ENCODE data around the gene SLC25A30. TPM values are rescaled to one million over a fixed set of nuclear protein-coding genes. Genes with fewer than 3 reads are reported as not detected.

Gene SLC25A30
- total RNA-seq, 4 donors from 2014 or later: 2.4 to 15.6 (median 6.5) TPM

DNA sequence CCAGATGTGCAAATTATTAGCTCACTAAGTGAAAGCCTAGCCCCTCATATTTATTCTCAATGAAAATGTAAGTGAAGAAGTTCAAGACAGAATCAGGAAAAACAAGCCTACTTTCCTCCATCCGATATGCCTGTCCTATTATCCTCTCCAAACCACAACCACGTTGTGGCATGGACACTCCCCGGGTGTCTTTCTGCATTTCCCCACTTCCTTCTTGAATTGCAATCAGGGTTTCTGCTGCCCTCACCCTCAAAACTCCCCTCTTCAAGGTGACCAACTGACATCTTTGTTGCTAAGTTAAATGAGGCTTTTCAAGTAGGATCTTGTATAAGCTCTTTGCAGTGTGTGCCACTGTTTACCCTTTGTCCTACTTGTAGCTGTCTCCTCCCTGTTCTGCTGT is 11.8 kb downstream of the SLC25A30 start:
- TF ChIP-seq POLR2A (IDR thresholded peaks at IDR 0.05) (no peak), EP300 (IDR thresholded peaks at IDR 0.05; ENCODE audit: low read depth) (no peak)
- intact Hi-C loops (cut with DNase I; ENCODE audit: low total_unique reads): no loop called here

DNA sequence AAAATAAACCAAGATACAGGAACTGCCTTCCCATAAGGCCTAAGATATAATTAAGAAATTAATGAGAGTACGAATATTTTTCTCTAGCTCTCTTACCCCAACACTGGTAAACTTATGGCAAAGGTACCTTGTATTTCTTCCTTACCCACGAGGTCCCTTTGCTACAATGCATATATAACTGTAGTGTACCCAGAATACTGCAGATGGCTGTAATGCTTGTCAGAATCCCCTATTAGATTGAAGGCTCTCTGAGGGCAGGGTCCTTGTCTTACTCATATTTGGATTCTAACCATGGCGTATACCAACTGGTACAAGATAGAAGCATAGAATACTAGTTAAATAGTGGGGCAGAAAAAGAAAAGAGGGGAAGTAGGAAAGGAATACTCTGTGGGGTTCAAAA is 15.1 kb downstream of the SLC25A30 start:
- WGBS, 2 donors (ENCODE audit: low coverage in 1 of 2): 91 to 92% methylated on average over 3 of the region's 3 CpGs
- in situ Hi-C loops (cut with MboI; ENCODE audit: low pct_ligation_motif_present in 1 of 4, low pct_unique_long_range_greater_than_20kb in 1 of 4, low sequenced_read_pairs in 3 of 4): no loop called here

More for the DNA sequence above, 11.8 kb downstream of the SLC25A30 start:
- Histone ChIP-seq H3K4me1 (no peaks in the 10 kb centered on the region), H3K36me3 (peaks cover 0 to 52% (median 23%) of the 10 kb centered on the region in 4 donors), H3K4me3 (no peak overlapping the region), H3K27ac (no peak overlapping the region), H3K9me3 (no peaks in the 10 kb centered on the region), H3K27me3 (no peaks in the 10 kb centered on the region)
- 66% methylated on average over 3 of the region's 3 CpGs; no CpG with 5 or more reads in 1 of the 2 donors for WGBS, 2 donors (ENCODE audit: low coverage in 1 of 2)
- in situ Hi-C loops (cut with MboI; ENCODE audit: low pct_ligation_motif_present in 1 of 4, low pct_unique_long_range_greater_than_20kb in 1 of 4, low sequenced_read_pairs in 3 of 4): no loop called here
- no peak for DNase-seq

DNA sequence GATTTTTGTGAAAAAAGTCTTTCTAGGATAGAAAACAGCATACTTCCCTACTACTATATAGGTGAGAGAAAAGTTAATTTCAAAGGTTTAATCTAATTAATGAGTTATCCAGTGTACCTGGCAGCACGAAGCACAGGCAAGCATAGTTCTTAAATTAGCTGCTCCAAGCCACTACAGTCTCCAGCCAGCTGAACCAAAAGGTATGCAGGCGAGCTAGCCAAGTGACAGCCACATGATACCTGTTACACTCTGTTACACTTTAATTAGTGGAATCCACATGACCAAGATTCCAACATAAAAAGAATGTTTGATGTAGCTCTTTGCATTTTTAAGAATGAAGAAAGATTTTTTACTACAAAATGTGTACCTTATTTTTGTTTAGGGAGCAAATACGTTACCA is 15.5 kb downstream of the SLC25A30 start:
- TF ChIP-seq, protein P1, sequence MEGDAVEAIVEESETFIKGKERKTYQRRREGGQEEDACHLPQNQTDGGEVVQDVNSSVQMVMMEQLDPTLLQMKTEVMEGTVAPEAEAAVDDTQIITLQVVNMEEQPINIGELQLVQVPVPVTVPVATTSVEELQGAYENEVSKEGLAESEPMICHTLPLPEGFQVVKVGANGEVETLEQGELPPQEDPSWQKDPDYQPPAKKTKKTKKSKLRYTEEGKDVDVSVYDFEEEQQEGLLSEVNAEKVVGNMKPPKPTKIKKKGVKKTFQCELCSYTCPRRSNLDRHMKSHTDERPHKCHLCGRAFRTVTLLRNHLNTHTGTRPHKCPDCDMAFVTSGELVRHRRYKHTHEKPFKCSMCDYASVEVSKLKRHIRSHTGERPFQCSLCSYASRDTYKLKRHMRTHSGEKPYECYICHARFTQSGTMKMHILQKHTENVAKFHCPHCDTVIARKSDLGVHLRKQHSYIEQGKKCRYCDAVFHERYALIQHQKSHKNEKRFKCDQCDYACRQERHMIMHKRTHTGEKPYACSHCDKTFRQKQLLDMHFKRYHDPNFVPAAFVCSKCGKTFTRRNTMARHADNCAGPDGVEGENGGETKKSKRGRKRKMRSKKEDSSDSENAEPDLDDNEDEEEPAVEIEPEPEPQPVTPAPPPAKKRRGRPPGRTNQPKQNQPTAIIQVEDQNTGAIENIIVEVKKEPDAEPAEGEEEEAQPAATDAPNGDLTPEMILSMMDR (IDR thresholded peaks at IDR 0.05): no peak
- TF ChIP-seq EP300 (IDR thresholded peaks at IDR 0.05; ENCODE audit: low read depth) (no peak), POLR2AphosphoS5 (IDR thresholded peaks at IDR 0.05) (no peak), POLR2A (IDR thresholded peaks at IDR 0.05) (no peak)
- Histone ChIP-seq H3K27me3 (no peaks in the 10 kb centered on the region), H3K27ac (no peak overlapping the region), H3K4me3 (no peak overlapping the region), H3K36me3 (peaks cover 0 to 48% (median 23%) of the 10 kb centered on the region in 4 donors), H3K9me3 (no peaks in the 10 kb centered on the region), H3K4me1 (no peaks in the 10 kb centered on the region)
- no peak for DNase-seq
- in situ Hi-C loops (cut with MboI; ENCODE audit: low pct_ligation_motif_present in 1 of 4, low pct_unique_long_range_greater_than_20kb in 1 of 4, low sequenced_read_pairs in 3 of 4) (no loop called here), intact Hi-C loops (cut with DNase I; ENCODE audit: low total_unique reads) (no loop called here)
- WGBS, 2 donors (ENCODE audit: low coverage in 1 of 2): 94 to 100% methylated on average over 3 of the region's 3 CpGs

More for the DNA sequence above, 15.1 kb downstream of the SLC25A30 start:
- Histone ChIP-seq H3K9me3 (no peaks in the 10 kb centered on the region), H3K36me3 (peaks cover 0 to 49% (median 23%) of the 10 kb centered on the region in 4 donors), H3K4me1 (no peaks in the 10 kb centered on the region), H3K27me3 (no peaks in the 10 kb centered on the region), H3K27ac (no peak overlapping the region), H3K4me3 (no peak overlapping the region)
- no peak for TF ChIP-seq POLR2AphosphoS5 (IDR thresholded peaks at IDR 0.05)
- no peak for TF ChIP-seq POLR2A (IDR thresholded peaks at IDR 0.05)
- TF ChIP-seq, protein P1 (IDR thresholded peaks at IDR 0.05): no peak
- TF ChIP-seq EP300 (IDR thresholded peaks at IDR 0.05; ENCODE audit: low read depth): no peak
- no peak for DNase-seq
- intact Hi-C loops (cut with DNase I; ENCODE audit: low total_unique reads): no loop called here

DNA sequence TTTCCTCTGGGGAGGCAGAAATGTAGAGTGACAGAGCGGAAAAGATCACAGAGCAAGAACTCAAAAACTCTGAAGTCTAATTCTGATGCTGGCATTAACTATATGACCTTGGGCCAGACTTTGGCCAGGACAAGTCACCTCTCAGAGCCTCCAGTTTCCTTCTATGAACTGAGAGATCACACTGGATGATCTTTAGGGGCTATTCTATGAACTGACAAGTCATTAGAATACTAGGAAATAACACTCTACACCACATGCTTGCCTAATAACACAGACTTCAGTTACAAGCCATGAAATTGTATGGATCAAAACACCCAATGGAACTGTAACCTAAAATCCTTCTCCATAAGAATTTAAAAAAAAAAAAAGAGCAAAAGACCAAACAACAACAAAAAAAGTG is 16.9 kb downstream of the SLC25A30 start:
- in situ Hi-C loops (cut with MboI; ENCODE audit: low pct_ligation_motif_present in 1 of 4, low pct_unique_long_range_greater_than_20kb in 1 of 4, low sequenced_read_pairs in 3 of 4) (no loop called here), intact Hi-C loops (cut with DNase I; ENCODE audit: low total_unique reads) (no loop called here)
- TF ChIP-seq, protein P1 (IDR thresholded peaks at IDR 0.05): no peak
- TF ChIP-seq POLR2A (IDR thresholded peaks at IDR 0.05): no peak
- no peak for TF ChIP-seq POLR2AphosphoS5 (IDR thresholded peaks at IDR 0.05)
- TF ChIP-seq EP300 (IDR thresholded peaks at IDR 0.05; ENCODE audit: low read depth): no peak
- Histone ChIP-seq H3K36me3 (peaks cover 0 to 38% (median 17%) of the 10 kb centered on the region in 4 donors), H3K4me3 (no peak overlapping the region), H3K4me1 (peaks cover 0 to 9% (median 0%) of the 10 kb centered on the region in 4 donors), H3K27me3 (no peaks in the 10 kb centered on the region), H3K27ac (no peak overlapping the region), H3K9me3 (no peaks in the 10 kb centered on the region)
- DNase-seq: no peak
- WGBS, 2 donors (ENCODE audit: low coverage in 1 of 2): 100% methylated on average over 1 of the region's 1 CpG

DNA sequence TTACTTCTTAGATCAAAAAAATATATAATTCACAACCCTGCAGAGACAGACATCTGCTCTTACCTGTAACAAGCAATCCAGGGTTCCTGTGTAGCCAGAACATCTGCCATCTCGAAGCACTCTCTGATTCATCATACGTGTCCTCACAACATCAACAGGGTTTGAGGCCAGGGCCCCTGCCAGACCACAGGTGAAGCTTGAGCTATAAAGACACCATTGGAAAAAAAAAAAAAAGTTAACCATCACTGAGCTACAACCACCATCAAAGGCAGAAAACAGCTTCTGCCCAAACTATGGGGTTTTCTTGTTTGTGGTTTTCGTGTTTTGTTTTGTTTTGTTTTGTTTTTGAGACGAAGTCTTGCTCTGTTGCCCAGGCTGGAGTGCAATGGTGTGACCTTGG is 19.3 kb downstream of the SLC25A30 start:
- H3K4me3 ChIP-seq: no peak overlapping the region
- intact Hi-C loops (cut with DNase I; ENCODE audit: low total_unique reads) (no loop called here), in situ Hi-C loops (cut with MboI; ENCODE audit: low pct_ligation_motif_present in 1 of 4, low pct_unique_long_range_greater_than_20kb in 1 of 4, low sequenced_read_pairs in 3 of 4) (no loop called here)
- WGBS, 2 donors (ENCODE audit: low coverage in 1 of 2): 56 to 76% methylated on average over 3 to 4 of the region's 4 CpGs
- H3K4me1 ChIP-seq: peaks cover 0 to 21% (median 0%) of the 10 kb centered on the region in 4 donors
- H3K27me3 ChIP-seq: no peaks in the 10 kb centered on the region
- DNase-seq: no peak
- no peak overlapping the region for H3K27ac ChIP-seq
- TF ChIP-seq, protein P1 (IDR thresholded peaks at IDR 0.05): no peak
- TF ChIP-seq POLR2AphosphoS5 (IDR thresholded peaks at IDR 0.05) (no peak), EP300 (IDR thresholded peaks at IDR 0.05; ENCODE audit: low read depth) (no peak), POLR2A (IDR thresholded peaks at IDR 0.05) (no peak)
- H3K36me3 ChIP-seq: peaks cover 0 to 22% (median 9%) of the 10 kb centered on the region in 4 donors
- no peaks in the 10 kb centered on the region for H3K9me3 ChIP-seq
